ENCODE measurements around the gene LARGE1.

GRCh38 chr22:33811686-33812085 is 108.6 kb downstream of the LARGE1 start:
- no peak for TF ChIP-seq EZH2phosphoT487 (conservative IDR thresholded peaks at IDR 0.05; ENCODE audit: low read length)
- TF ChIP-seq, protein P1, sequence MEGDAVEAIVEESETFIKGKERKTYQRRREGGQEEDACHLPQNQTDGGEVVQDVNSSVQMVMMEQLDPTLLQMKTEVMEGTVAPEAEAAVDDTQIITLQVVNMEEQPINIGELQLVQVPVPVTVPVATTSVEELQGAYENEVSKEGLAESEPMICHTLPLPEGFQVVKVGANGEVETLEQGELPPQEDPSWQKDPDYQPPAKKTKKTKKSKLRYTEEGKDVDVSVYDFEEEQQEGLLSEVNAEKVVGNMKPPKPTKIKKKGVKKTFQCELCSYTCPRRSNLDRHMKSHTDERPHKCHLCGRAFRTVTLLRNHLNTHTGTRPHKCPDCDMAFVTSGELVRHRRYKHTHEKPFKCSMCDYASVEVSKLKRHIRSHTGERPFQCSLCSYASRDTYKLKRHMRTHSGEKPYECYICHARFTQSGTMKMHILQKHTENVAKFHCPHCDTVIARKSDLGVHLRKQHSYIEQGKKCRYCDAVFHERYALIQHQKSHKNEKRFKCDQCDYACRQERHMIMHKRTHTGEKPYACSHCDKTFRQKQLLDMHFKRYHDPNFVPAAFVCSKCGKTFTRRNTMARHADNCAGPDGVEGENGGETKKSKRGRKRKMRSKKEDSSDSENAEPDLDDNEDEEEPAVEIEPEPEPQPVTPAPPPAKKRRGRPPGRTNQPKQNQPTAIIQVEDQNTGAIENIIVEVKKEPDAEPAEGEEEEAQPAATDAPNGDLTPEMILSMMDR (IDR thresholded peaks at IDR 0.05; ENCODE audit: insufficient read depth, low read length, poor library complexity, severe bottlenecking), result no peak

Data from SU-DHL-6 (cell line).